Measurements from ENCODE around the gene SLC12A7.

SLC12A7 gene

DNA sequence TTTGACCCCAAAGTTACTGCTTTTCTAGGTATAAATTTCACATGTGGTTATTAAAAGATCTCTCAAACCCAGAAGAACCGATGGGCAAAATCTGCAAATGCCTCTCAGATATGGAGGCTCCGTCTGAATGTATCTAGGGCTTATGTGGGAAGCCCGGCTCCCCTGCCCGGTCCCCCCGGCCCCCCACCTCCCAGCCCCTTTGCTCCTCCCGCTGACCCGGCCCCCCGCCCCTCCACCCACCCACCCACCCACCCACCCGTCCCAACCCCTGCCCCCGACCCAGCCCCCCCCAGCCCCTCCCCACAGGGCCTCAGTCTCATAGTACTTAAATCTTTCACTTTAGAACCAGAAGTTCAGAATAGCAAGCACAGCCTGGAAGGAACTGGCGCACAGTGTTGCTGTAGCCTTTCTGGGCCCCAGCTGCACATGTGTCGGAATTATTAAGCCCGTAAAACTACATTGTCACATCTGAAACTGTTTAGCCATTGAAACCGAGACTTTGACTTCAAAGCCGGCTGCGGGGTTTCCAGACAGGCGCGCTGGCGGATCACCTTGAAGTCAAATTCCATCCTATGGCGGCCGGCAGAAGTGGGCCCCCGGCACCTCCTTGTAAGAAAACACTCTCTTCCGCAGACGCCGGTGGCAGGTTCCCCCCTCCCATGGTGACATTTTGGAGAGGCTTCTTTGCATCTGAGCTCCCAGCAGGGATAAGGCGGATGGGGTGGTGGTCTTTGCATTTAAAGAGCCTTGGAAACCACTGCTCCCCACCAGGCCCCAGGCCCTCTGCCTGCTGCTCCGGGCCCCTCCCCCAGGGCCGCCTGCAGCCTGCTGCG is 90.5 kb downstream of the SLC12A7 start:
- TF ChIP-seq, protein P1, sequence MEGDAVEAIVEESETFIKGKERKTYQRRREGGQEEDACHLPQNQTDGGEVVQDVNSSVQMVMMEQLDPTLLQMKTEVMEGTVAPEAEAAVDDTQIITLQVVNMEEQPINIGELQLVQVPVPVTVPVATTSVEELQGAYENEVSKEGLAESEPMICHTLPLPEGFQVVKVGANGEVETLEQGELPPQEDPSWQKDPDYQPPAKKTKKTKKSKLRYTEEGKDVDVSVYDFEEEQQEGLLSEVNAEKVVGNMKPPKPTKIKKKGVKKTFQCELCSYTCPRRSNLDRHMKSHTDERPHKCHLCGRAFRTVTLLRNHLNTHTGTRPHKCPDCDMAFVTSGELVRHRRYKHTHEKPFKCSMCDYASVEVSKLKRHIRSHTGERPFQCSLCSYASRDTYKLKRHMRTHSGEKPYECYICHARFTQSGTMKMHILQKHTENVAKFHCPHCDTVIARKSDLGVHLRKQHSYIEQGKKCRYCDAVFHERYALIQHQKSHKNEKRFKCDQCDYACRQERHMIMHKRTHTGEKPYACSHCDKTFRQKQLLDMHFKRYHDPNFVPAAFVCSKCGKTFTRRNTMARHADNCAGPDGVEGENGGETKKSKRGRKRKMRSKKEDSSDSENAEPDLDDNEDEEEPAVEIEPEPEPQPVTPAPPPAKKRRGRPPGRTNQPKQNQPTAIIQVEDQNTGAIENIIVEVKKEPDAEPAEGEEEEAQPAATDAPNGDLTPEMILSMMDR (IDR thresholded peaks at IDR 0.05) = no peak

DNA sequence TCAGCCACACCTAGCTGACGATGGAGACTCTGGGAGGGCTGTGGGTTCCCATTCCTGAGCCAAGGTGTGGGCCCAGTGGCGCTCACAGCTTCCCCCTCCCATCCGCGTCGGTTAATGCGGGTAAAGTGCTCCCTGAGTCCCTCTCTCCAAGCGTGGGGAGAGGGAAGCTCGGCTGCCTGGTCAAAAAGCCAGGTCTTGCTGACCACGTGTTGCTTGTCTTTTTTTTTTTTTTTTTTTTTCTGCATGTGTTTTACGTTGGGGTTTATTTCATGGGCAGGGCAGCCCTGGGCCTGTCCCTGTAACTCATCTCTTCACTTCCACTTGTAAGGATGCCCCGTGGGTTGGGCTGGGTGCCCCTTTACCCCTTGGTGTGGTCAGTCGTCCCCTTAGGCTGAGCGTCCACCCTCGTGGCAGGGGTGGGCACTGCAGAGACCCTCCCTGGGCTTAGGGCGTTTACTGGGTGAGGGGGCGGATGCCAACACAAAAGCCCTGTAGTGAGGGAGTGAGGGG is 91.4 kb downstream of the SLC12A7 start:
- TF ChIP-seq, protein P1 (IDR thresholded peaks at IDR 0.05) = no peak

DNA sequence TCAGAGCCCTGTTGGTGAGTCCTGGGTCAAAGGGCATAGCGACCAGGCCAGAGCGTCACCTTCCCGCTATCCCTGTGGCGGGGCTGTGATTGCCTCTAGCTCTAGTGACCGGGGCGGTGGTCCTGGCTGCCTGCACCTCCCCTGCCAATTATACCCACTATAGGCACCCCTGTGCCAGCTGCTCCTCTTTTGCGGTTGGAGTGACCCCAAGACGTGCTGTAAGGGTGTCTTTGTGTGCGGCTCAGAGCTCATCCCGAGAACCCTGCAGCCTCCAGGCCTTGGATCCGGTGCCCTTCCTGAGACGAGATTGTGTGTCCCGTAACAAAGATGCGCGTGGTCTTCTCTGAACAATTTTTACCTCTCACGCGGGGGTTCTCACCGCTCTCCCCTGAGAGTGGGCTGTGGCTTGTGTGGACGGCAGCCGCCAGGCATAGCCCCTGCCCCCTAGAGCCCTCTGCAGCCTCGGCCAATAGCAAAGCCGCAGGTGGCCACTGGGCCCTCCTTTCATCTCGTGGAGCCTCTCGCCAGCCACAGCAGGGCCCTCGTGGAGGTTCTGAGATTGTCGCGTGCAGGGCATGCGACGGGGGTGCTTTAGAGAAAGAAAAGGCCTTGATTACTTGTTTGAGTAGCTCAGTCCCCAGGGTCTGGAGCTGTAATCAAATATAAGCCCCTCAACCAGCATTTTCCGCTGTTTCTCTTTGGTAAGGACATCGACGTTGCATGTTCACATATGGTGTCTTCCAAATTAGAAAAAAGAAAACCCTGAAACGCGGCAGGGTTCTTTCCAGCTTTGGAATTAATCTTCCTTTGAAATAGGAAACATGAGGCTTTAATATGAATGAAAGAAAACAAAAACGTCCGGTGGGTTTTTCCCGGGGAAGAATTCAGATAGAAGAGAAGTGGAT is 92.6 kb downstream of the SLC12A7 start:
- TF ChIP-seq, protein P1 (IDR thresholded peaks at IDR 0.05) = no peak

DNA sequence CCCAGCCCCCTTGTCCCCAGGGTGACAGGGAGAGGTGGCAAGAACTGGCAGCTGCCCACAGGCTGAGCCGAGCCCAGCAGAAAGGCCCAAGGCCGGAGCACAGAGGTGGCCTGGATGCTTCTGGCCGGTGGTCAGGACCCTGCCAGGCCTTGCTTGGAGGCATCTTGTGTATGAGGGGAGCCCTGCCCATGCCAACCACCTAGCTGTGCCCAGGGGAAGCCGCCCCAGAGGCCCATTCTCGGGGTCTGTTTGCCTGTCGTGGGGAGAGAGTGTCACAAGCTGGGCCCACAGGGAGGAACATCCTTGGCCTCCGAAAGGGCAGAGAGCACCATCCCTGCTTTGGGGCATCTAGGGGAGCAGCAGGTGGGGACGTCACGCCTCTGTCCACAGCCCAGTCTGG is 93.3 kb downstream of the SLC12A7 start:
- TF ChIP-seq, protein P1 (IDR thresholded peaks at IDR 0.05) = no peak

DNA sequence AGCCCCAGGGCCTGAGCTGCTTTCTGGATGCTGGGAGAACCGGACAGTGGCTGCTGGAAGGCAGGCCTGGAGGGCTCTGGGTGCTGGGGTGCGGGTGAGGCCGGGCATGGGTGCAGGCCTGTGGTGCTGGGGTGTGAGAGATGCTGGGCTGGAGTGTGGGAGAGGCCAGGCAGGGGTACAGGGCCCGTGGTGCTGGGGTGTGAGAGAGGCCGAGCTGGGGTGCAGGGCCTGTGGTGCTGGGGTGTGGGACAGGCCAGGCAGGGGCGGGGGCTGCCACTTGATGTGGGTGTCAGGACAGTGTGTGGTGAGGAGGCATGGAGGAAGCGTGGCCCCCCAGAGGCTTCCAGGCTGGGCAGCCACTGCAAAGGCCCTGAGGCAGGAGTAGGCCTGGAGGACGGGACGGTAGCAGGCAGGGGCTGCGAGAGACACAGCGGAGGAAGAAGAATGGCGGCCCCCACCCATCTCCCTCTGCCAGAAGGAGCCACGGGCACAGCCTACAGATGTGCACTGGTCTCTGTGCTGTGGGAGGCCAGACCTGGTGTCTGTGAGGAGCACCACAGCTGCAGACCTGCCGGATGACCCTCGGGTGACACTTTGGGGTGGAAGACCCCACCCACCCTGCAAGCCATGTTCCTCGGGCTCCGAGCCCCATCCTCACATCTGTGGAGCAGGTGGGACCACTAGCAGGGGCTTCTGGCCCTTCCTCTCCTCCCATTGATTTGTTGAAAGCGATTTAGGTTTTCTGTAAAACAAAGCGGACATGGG is 94.0 kb downstream of the SLC12A7 start:
- TF ChIP-seq, protein P1 (IDR thresholded peaks at IDR 0.05) = no peak

DNA sequence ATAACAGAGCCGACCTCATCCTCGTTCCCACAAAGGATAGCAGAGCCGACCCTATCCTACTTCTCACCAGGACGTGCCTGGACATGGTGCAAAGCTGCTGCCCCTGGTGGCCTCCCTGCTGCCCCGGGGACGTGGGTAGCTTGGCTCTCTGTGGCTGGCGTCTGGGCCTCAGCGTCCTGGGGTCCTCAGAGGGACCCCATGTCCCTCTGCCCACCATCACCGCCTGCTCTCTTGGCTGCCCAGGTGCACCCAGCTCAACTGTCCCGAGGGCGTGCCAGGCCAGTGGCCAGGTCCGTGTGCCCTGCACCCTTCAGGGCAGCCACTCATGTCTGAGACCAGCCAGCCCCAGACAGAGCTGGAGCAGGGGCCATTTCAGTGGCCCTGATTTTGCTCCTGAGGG is 94.8 kb downstream of the SLC12A7 start:
- TF ChIP-seq, protein P1 (IDR thresholded peaks at IDR 0.05) = no peak

DNA sequence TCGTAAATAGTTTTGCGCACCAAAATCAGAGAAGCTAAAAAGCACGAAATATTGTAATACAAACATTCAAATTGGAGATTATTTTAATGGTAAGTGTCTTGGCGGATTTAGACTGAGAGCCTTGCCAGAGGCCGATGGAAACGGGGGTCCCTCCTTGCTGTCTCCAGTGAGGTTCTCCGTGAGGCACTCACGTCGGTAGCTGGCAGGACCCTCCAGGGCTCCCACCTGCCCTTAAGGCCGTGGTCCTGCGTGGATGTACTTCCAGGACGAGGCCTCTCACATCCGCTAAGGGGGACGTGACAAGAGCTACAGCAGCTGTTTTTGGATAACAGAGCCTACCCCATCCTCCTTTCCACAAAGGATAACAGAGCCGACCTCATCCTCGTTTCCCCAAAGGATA is 95.4 kb downstream of the SLC12A7 start:
- TF ChIP-seq, protein P1 (IDR thresholded peaks at IDR 0.05) = no peak
